Activated CD4-positive, alpha-beta T cell treated with anti-CD3 and anti-CD28 coated beads for 48 hours (primary cell): Measurements from ENCODE around the gene CDH13.

Experiments used
- DNase-seq: peaks from one replicate; pipeline ENCODE4 v3.0.0-alpha.2; 2020

CDH13 gene

GRCh38 chr16:83070416-83071209, 443.8 kb downstream of the CDH13 start:
- DNase-seq = no peak

DNA sequence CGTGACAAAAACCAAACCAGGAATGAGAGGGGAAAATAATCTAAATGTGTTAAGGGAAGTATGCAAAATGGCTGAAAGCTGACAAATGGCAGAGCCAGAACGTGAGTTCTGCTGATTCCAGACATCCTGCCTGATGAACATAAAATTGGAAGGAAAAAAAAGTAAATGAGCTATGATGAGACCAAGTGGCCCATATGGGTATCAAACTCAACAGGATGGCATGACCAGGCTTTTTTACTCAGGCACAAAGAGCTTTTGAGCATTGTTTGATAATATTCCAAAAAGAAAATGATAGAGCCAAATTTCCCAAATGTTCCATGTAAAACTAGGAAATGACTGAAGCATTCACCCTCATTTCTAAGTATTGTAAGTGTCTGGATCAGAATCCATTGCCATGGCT, 449.2 kb downstream of the CDH13 start:
- no peak for DNase-seq

GRCh38 chr16:83083361-83083760, 456.6 kb downstream of the CDH13 start:
- DNase-seq = no peak

- DNase-seq = no peak
These were observed 458.9 kb downstream of the CDH13 start for GRCh38 chr16:83085660-83086059.

- no peak for DNase-seq
These were observed 469.3 kb downstream of the CDH13 start for GRCh38 chr16:83095941-83096692.

DNA sequence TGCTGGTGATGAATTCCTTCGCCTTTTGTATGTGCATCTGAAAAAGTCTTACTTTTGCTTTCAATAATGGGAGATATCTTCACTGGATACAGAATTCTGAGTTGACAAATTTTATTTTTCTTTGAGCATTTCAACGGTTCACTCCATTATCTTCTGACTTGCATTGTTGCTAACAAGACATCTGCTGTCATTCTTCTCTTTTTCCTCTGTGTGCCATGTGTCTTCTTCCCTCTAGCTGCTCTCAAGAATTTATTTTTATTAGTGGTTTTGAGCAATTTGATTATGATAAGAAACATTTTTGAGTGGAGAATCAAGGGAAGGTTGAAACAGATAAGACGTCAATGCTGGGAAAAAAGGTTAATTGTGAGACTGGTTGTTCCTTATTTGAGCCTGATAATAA, 471.8 kb downstream of the CDH13 start:
- DNase-seq = no peak

DNA sequence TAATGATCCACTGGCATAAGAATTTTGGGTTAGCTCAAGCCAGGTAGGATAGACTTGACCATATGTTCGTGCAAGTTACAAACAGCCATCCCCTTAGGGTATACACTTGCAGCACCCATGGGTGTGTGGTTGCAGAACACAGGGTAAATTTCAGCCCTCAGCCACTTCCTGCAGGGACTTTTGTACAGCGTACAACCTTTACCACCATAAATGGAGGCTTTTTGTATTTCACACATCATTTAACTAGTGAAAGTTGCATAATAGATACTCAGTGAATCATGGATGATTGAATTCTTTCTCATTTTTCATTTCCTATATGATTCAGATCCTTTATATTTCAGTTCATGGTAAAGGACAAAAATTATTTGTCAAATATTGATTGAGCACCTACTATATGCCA, 473.9 kb downstream of the CDH13 start:
- DNase-seq = peak; percentile 3

- DNase-seq = no peak
These were observed 475.6 kb downstream of the CDH13 start for GRCh38 chr16:83102336-83102735.

DNA sequence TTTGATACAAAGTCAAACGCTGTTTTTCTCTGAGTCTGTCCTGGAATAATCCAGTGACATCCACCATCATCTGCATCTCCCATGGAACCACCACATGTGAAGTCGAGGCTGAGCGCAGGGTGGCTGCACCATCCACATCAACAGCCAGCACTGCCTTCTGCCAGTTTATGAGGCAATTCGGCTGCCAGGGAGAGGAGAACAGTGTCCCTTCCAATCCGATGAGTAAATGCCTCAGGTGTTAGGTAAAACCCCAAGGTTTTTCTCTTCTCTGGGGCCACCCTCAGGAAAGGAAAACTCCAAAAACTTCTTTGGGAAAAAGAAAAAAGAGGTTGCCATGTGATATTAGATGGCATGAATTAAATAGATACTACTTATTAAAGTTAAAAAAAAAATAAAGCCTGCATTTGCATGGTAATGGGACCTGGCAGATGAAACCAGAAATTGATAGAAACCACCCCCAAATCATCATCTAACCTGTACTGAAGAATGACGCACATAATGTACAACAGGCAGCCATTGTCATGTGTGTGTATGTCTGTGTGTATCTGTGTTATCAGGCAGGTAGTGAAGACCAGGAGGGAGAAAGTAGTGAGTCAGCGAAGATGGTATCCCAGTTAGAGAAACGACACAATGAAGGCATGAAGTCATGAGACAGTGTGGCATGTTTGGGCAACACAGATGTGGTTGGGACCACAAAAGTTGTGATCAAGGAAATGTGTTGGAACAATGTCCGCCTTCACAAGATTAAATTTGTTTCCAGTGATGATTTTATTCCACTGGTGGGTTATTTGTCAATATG, 478.7 kb downstream of the CDH13 start:
- DNase-seq = no peak

- no peak for DNase-seq
These were observed 482.8 kb downstream of the CDH13 start for GRCh38 chr16:83109490-83110125.

- DNase-seq = no peak
These were observed 483.5 kb downstream of the CDH13 start for GRCh38 chr16:83110269-83110668.

DNA sequence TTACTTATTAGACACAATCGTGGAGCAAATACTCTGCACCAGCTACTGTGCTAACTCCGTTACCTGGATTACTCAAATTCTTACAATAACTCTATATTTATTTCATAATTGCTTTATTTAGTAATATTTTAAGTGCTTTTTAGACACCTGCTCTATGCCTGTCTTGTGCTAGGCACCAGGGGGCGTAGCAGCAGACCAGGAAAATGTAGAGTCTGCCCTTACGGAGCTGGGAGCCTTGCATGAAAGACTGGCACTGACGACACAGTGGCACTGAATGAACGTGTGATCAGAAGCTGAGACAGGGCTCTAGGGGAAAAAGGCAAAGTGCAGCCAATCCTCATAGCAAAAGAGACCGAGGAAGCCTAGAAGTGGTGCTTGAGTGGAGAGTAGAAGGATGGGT, 486.5 kb downstream of the CDH13 start:
- DNase-seq = peak; percentile 25

DNA sequence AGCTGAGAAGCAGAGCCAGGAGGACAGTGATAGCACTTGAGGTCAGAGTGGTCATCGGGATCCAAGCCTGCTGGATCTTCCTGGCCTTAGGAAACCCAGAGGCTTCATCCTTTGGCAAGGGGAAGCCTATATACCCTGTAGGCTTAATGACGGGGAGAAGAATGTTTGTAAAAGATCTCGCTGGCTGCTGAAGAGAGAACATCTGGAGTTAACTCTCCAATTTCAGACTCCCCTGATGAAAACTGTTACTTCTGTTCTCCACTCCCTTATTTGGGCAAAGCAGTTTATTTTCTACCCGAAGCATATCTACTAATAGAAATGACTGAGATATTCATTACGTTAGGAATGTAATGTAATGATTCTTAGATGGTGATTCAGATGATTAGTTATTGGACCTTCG, 487.0 kb downstream of the CDH13 start:
- no peak for DNase-seq

- DNase-seq = no peak
These were observed 488.9 kb downstream of the CDH13 start for GRCh38 chr16:83115491-83116232.

- DNase-seq = no peak
These were observed 489.6 kb downstream of the CDH13 start for GRCh38 chr16:83116274-83116892.

GRCh38 chr16:83117810-83118209, 491.0 kb downstream of the CDH13 start:
- no peak for DNase-seq

GRCh38 chr16:83118365-83118764, 491.6 kb downstream of the CDH13 start:
- no peak for DNase-seq

- DNase-seq = no peak
These were observed 499.3 kb downstream of the CDH13 start for GRCh38 chr16:83125999-83126568.

DNA sequence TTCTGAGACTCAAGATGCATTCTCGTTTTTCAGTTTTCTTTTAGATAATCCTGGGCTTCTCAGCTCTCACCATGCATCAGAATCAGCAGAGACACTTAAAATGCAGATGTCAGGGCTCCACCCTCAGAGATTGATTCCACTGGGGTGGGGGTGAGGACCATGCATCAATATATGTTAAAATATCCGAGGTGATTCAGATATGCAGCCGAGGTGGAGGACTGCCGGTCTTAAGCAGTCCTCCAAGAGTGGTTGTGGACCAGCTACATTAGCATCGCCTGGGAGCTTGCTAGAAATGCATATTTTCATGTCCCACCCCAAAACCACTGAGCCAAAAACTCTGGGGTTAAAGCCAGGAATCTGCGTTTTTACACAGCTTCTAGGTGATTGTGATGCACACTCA, 501.3 kb downstream of the CDH13 start:
- no peak for DNase-seq

- no peak for DNase-seq
These were observed 503.3 kb downstream of the CDH13 start for GRCh38 chr16:83130039-83130438.

DNA sequence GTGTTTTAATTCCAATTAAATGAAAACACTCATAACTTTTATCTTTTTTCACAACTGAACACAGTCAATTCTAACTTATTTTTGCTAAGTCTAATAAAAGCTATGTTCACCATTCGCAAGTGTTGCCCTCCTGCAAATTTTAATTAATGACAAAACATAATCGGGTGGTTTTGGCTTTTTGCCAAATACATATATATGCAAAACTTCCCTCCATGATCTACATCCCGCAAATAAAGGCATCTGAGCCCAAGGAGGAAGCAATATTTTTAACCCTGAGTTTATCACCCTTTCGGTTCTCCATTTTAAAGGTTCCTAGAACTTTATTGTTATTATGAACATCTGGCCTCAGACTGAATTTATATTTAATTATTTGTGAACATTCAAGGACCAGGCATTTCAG, 507.9 kb downstream of the CDH13 start:
- DNase-seq = no peak

DNA sequence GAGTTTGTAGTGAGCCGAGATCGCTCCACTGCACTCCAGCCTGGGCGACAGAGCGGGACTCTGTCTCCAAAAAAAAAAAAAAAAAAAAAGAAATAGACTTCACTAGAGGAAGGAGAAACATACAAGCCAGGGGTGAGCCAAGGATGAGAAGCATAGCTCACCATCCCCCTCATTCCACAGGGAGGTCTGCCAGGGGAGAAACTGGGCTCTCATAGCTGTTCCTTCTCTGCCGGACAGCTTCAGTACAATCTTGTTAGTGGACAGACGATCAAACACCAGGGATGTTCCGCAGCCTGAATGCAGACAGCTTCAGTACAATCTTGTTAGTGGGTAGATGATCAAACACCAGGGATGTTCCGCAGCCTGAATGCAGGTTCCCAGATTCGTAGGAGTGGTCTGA, 509.6 kb downstream of the CDH13 start:
- no peak for DNase-seq
